HG03575 (cell line): ENCODE measurements around the gene M1AP.

Experiments
- ATAC-seq: cut with Tn5 transposase; IDR thresholded peaks from one replicate; pipeline ENCODE4 v1.9.1; 2021; ENCODE audit not compliant: unreplicated experiment, insufficient number of reproducible peaks, low FRiP score; ENCODE audit errors: extremely low read depth

M1AP gene

DNA sequence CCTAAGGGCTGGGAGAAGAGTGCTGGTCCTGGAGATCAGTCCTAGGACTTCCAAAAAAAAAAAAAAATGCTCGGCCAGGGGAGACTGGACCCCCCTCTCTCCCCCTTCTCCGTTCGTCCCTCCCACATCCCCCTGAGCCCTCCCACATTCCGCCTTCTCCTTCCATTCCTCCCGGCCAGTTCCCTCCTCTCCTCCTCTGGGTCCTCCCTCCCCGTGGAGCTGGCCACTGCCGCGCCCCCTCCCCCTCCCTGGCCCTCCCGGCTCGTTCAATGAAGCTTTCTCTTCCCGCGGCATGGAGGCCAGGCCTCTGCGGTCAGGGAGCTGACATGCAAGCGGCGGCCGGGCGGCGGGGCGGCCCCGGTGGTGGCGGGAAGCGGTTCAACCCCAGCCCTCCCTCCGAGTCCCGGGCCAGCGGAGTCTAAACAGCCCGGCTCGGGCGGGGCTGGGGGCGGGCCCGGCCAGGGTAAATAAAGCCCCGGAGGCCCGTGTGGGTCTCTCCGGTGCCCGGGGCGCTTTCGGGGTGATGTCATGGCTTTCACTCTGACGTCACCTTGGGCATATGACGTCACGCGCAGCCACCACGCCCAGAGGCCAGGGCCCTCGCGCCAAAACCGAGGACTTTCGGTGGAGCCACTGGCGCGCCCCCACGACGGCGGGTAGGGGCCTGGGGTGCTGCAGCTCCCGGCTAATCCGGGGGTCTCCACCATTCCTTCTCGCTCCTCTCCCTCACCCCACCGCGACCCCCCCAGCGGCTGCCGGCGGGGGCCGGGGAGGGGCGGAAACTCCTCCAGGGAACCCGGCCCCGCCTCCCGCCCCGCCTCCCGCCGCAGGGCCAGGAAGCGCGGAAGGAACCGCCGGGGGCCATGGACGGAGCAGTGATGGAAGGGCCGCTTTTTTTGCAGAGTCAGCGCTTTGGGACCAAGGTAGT is 94.0 kb downstream of the M1AP start, which contains the start of the genes DOK1 and LOXL3:
DOK1 (plus strand) TSS at position 829 of the 928 bp plus-strand sequence; CDS start at position 864, 35 bp downstream.
LOXL3 (minus strand) TSS at position 51 of the 928 bp plus-strand sequence. CDS start 1,308 bp downstream, outside the sequence.
- ATAC-seq = no peak

DNA sequence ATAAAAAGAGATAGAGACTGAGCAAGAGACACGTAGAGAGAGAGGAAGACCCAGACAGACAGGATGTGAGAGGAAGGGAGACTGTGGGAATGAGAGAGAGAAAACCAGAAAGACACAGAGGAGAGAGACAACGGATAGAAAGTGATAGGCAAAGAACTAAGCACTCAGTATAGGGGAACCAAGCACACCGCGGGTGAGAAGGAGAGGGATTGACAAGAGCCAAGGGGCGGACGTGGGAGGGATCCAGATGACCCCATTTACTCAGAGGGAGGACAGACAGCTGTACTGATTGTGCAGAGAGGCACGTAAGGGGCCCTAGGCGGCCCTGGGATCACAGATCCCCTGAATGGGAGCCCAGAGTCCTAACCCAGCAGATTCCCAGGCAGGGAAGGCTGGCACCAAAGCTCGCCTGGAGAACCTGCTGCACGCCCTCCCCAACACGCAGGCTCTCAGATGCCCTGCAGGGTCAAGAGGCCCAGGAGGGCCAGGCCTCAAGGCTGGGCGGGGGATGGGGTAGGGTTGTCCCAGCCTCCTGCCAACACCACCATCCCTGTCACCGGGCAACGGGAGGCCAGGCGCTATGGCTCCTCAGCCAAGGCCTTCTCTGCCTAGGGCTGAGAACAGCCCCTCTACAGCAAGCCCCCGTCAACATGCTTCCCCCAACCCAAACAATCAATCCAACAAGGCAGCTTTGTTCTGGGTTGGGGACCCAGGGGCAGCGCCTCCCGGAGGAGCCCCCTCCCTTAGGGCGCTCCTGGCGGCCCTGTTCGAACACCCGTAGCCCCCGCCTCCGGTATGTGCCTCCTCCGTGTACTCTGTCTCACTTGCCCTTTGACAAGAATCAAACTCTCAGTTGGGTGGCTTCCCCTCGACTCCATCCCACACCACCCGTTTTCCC is 95.0 kb downstream of the M1AP start:
- no peak for ATAC-seq

GRCh38 chr2:74551942-74552913 is 95.9 kb downstream of the M1AP start:
- ATAC-seq = no peak

DNA sequence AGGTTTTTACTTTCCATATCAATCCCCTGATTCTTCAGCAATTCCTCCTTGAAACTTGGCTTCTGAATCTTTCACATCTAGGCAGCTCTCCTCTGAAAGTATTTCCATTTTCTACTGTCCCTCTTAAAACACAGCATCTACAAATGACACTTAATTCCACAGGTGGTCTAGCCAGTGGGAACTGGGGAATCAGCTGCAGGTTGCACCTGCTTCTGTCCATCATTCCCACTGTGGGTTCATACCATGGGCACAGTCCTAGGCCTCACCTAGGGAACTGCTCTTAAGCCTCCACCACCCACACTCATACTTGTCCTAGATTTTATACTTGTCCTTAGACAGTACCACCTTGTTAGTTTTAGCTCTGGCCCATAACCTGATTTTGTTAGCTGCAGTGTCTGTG is 96.6 kb downstream of the M1AP start:
- no peak for ATAC-seq

DNA sequence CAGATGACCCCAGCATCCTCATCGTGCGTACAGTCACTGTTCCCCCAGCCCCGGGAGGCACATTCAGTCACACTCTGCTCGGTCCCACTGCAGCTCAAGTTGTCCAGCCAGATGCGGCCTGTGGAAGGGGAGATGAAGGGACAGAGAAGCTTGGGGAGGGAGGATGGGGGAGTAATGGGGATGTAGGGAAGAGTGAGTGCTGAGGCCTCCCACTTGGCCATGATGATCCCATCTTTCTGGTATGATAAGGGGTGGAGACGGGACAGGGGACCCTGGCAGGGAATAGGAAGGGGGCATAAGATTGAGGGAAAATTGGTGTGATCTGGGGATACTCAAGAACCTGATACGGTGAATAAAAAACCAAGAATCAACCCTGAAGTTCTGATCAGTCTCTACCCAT is 97.9 kb downstream of the M1AP start:
- no peak for ATAC-seq

DNA sequence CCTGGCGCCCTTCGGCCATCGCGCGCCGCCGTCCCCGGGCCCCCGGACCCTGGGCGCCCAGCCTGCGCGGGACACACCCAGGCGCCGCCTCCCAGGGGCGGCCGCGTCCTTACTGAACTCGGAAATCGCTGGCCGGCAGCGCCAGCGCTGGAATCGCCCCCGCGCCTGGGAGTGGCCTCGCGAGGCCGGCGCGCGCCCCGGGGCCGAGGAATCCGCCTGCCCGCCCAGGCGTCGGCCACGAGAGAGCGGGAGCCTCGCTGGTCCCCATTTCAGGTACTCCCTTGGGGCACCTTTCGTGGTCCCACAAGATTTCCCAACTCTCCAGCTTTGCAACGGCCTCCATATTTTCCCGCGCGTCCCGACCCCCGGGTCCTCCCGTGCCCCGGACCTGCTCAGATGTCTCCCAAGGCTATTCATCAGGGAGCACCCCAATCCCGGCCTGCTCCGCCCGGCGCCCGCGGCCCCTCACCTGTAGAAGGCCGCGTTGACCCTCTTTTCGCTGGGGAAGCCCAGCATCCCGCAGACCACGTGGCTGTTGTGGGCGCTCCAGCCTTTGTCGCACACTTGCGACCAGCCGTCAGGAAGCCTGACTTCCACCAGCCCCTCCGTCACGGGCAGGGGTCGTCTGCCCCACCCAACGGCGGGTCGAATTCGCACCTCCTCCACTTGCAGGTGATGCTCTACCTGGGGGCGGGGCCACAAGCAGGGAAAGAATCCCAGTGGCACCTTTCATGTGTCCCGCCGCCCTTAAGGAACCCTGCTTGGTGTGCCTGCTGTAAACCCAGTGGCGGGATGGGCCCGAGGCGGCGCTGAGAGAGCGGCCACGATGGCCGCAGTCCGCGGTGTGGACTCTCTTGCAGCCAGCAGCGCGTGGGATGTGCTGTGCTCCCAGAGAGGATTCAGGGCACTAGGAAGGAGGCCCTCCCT is 99.0 kb downstream of the M1AP start:
- no peak for ATAC-seq

- ATAC-seq = no peak
Observed at GRCh38 chr2:74548285-74548899, 99.7 kb downstream of the M1AP start.

- ATAC-seq = no peak
Observed at GRCh38 chr2:74546004-74546403, 102.1 kb downstream of the M1AP start.

DNA sequence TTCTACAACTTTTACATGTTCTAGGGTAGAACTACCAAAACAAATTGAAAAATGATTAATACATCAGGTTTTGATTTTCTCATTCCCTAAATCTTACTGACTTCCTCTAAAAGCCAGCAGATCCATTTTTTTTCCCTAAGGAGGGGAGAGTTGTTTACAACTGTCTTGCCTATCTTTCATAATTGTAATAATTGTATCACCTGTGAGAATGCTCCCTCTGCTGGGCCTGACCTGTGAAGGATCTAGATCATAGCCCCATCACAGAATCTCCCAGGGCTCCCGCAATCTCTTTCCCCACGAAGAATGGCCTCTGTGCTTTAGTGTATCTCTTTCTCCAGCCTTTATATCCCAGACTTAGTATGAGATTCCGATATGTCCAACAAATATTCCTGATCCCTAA is 103.5 kb downstream of the M1AP start:
- no peak for ATAC-seq

GRCh38 chr2:74542978-74543377 is 105.2 kb downstream of the M1AP start:
- no peak for ATAC-seq

DNA sequence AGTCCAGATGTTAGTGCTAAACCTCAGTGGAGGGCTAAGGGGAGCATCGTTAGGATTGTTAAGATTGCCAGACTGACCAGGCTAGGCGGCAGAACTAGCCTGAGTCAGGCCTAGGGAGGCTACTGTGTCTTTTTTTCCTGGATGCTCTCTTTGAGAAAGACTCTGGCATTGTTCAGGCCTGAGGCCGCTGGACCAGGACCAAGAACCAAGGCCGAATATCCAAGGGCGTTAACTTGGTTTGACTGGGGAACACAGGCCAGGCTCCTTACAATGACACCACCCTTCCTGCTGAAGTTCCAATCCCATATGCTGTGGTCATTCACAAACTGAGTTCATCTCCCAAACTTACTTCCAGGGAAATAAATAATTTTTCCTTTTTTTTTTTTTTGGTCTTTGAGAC is 107.8 kb downstream of the M1AP start:
- no peak for ATAC-seq

DNA sequence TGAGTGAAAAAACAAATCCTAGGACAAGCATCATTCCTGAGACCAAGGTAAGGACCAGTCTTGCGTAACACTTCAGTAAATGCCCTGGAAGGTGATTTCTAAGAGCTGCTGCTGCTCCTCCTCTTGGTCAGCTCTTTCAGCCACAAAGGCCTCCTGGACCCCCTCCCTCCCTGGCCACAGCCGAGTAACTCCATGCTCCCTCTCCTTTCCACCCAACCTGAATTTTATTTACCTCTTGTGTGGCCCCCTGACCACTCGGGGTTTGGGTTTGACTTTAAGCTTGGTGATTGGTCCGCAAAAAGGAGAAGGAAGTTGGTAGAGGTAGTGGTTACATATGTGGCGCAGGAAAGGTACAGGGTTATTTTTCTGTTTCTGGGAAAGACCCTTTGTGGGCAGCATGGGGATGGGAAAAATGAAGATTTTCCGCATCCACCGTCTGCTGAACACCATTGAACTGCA is 109.2 kb downstream of the M1AP start:
- no peak for ATAC-seq

GRCh38 chr2:74537140-74537539 is 111.0 kb downstream of the M1AP start:
- ATAC-seq = no peak

- ATAC-seq = no peak
Observed at GRCh38 chr2:74536166-74536950, 111.8 kb downstream of the M1AP start.

DNA sequence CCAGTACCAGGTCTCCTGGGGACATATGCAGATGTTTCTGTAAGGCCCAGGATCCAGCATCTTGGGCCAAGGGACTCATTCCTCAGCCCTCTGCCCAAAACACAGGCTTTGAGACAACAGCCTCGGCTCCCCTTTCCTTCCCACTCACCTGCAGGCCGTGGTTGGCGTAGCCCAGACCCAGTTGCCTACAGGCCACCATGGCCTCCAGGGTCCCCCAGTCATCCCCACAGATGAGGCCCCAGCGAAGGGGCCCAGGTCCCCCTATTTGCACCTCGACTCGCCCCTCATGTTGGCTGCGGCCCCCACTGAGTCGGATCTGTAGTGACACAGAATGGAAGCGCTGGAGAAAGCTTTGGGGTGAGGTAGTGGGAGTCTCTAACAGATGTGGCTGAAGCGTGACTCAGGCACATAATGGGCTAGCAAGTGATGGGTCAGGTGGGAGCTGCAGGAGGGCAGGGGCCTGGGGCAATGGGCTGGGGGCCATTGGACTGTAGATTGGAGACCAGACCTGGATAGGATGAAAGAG is 112.6 kb downstream of the M1AP start:
- ATAC-seq = no peak

DNA sequence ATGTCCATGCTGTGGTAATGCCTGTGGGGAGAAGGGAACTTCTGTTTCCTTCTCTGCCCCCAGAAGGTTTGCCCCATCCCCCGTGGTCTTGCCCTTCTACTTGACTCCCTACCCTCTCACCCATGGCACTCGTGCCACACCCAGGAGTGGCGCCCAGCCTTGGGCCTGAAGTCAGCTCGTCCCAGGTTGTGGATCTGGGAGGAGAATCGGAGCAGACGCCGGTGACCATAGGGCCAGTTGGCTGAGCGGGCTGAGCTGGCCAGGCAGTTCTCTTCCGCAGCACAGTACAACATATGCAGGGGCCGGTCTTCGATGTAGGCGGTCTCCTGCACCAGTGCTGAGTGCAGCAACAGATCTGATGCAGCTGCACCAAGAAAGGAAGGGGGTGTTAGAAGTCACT is 113.7 kb downstream of the M1AP start:
- ATAC-seq = no peak
